GM21529 (cell line): Measurements from ENCODE around the gene HVCN1.
"Not testable (repeated sequence)": the region's sequence is repeated elsewhere in the genome, so short reads cannot be mapped to it uniquely, and the experiment has no call there.

Experiments used
- ATAC-seq: cut with Tn5 transposase; IDR thresholded peaks from one replicate; pipeline ENCODE4 v1.9.1; 2021; ENCODE audit not compliant: unreplicated experiment

The HVCN1 gene

DNA sequence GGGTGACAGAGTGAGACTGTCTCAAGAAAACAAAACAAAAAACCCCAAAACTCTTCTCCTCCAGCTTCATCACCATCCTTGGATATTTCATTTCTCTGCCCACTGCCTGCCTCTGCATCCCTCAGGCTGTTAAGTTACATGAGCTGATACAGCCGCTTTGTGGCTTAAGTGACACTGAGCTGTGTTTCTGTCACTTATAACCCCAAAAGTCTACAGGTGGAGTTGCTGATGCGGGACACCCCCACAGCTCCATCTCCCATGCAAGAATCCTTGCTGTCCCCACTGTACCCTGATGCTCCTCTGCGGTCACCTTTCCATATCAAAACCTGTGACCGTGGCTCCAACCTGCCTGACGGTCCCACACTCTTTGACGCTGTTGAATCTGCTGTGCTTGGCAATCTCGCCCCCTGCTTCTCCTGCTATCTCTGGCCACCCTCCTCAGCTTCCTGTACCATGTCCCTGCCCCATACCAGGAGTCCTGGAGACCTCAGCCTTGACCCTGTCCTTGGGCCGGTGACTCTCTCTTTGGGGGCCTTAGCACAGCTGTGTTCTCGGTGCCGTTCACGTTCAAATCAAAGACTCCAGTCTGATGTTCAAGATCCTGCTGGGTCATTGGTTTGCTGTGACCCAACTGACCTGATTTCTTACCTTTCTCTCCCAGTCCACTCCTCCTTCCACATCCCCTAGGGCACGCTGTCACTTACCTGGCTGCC, 20.3 kb downstream of the HVCN1 start:
- peak; percentile 8 for ATAC-seq

DNA sequence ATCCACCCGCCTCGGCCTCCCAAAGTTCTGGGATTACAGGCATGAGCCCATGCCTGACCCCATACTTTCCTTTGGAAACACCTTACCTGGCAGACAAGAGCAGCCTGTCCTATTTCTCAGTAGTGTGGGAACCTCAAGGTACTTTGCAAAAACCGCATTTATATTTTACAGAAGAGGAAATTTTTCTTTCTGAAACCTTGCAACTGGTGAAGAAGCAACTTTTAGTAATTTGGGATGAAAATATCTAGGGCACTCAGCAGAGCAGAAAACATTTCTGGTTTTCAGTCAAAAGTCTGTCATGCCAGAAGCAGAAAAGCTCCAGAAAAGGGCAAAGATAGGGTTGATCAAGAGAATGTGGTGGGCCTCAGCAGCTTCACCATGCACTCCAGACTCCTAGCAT, 21.2 kb downstream of the HVCN1 start:
- no peak for ATAC-seq

DNA sequence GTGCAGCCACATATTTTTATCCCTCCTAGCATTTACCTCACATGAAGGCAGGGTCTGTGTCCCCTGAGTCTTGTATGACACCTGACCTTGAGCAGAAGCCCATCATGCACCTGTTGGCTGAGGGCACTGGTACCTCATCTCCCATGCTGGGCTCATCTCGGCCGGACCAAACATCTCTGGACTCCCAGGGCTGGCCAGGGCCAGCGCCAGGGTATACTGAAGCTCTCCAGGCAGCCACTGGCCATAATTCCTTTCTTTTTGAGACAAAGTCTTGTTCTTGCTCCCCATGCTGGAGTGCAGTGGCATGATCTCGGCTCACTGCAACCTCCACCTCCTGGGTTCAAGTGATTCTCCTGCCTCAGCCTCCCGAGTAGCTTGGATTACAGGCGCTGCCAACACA, 22.0 kb downstream of the HVCN1 start:
- ATAC-seq, result no peak

DNA sequence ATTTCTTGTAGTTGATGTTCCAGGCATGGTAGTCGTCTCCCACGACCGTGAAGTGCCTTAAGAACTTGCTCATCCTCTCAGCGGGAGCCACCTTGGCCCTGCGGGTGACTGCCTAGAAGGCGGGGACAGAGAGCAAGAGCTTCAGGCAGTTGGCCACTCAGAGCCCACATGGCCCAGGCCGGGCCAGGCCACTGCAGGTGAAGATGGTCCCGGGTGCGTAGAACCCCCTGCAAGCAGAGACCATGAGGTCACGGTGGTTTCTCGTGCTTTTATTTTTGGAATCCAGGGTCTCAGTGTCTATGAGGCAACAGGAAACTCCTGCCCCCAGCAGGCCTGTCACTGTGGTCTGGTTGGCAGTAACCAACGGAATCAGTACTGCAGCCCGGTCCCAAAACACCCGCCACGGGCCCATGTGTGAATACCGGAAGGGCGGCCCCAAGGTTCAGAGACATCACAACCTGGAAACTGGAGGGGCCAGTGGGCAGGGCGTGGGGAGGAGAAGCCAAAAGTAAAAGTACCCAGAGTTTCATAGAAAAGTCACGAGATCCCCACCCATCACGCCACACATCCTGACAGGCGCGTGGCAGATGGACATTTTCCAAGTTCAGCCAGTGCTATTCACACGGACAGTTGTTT, 27.5 kb downstream of the HVCN1 start:
- ATAC-seq, result peak; percentile 92

DNA sequence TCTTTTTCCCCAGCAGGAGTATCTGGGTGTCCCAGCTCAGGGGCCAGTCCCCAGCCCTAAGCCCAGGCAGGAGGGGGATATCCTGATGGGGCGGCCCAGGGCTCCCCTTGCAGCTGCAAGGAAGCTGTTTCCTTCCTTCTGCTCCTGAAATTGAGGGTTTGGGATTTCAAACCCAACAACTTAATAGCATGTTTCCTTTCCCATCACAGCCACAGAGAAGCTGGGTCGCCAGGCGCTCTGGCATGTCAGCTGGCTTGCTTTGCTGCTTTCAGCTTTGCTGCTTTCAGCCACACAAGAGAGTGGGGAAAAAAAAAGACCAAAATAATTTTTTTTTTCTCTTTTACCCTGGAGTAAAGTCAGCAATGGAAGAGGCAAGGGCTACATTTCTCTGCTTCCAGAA, 30.0 kb downstream of the HVCN1 start:
- ATAC-seq, result no peak

DNA sequence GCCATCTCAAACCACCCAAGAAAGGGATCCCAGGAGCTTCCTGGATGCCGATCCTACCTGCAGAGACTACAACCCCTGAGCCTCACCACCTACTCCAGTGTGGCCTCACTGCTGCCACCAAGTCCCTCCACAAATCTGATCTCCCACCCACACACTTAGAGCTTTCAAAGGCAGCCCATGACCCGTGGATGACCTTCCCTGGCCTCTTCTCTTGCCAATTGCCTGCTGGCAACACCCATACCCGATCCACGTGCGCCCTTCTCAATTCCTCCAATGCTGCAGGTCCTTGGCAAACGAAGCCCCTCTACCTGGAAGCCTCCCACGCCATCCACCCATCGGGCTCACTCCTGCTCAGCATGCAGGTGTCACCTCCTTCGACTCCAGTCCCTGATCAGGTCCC, 30.7 kb downstream of the HVCN1 start:
- ATAC-seq, result no peak

DNA sequence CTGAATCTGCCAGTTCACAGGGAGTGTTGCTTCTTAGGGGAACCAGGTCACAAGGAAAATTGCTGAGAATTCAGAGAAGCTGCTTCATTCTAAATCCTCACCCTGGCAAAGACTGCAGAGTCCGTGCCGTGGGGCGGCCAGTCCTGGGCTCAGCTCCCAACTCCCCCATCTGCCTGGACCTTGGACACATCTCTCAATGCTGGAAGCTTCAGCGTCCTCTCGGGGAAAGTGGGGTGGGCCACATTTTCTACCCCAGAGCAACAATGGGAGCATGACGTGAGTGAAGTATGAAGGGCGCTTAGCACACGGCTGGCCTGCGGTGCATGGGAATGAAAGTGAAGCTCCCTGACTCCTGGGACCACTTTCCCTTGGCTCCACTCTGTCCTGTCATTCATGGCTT, 31.2 kb downstream of the HVCN1 start:
- no peak for ATAC-seq

DNA sequence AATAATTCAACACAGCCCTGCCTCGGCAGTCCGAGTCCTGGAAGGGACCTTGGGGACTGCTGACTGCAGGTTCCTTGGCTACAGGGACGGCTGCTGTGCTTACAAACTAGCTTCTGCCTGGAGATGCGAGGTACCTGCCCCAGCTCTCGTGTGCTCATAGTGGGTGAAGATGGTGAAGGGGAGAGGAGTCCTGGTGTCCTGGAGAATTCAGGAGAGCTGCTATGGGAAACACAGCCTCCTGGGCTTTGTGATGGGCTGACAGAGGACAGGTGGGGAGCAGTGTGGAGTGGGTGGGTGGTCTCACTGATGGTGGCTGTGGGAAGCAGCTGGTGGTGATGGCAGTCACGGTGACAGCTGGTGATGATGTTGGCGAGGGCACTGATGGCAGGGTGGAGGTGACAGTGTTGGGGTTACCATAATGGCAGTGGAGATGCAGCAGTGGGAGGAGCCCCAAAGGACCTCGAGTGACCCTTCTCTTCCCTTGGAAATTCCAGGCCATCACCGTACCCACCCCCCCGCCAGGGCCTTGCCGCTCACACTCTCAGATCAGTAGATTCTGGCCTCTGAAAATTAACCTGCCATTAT, 32.8 kb downstream of the HVCN1 start:
- ATAC-seq, result no peak

DNA sequence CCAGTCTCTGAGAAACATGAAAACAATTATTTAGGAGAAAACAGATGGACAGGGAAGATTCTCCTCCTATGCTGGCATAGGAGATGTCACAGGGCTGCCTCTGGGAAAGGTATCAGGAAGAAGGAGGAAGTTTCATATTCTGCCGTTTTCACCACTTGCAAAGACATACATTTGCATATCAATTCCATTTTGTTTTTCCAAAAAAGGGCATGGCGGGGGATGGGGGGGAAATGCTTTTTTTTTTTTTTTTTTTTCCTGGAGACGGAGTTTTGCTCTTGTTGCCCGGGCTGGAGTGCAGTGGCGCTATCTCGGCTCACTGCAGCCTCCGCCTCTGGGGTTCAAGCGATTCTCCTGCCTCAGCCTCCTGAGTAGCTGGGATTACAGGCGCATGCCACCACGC, 34.7 kb downstream of the HVCN1 start:
- not testable (repeated sequence) for ATAC-seq

DNA sequence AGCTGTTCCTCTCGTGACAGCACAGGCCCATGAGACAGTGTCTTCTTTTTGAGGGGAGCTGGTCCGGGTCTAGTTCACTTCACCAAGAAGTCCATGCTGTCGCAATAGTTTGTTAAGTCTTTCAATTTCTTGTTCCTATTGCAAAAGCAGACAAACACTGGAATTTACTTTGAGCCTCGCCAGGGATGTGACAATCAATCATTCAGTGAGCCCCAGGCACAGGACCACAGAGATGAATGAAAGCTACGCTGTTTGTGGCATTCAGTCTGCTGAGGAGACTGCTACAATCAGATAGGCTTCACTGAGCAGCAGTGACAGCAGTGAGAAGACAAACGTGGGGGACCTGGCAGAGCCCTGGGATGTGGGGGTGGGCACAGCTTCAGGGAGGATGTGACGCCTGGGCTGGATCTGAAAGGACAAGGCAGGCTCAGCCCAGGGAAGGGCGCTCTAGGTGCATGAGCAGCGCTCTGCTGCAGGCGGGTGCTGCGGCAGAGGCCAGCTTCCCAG, 39.5 kb downstream of the HVCN1 start:
- no peak for ATAC-seq

DNA sequence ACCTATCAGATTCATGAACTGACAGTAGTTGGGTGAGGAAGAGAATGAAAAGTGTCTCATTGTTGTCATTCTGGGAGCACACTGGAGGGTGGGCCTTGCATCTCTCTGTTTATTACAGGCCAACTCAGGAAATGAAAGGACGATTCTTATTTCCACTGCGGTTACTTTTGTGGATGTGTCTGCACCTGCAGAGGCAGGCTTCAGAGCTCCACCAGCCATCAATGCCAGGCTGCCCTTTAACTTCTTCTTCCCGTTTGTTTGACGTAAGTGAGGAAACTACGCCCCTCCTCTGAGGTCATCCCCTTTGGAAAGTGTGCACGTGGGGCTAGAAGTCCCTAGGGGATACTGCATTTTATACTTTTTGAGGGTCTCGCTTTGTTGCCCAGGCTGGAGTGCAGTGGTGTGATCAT, 41.3 kb downstream of the HVCN1 start:
- peak; percentile 77 for ATAC-seq

DNA sequence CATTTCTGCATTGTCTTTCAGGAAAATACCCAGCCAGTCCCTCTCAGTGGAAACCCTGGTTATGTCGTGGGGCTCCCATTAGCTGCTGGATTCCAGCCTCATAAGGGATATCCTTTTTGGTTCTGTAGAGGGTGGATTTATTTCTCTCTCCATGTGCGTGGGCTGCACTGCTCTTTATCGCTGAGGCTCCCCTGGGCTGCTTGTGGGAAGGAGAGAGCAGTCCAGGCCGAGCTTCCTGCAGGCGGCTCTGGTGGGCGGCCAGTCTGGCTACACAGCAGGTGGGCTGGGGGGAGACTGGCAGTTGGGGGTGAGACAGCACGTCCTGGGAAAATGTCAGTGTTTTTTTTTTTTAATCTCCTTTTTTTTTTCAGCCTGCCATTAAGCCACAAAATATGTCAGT, 47.4 kb downstream of the HVCN1 start:
- no peak for ATAC-seq

DNA sequence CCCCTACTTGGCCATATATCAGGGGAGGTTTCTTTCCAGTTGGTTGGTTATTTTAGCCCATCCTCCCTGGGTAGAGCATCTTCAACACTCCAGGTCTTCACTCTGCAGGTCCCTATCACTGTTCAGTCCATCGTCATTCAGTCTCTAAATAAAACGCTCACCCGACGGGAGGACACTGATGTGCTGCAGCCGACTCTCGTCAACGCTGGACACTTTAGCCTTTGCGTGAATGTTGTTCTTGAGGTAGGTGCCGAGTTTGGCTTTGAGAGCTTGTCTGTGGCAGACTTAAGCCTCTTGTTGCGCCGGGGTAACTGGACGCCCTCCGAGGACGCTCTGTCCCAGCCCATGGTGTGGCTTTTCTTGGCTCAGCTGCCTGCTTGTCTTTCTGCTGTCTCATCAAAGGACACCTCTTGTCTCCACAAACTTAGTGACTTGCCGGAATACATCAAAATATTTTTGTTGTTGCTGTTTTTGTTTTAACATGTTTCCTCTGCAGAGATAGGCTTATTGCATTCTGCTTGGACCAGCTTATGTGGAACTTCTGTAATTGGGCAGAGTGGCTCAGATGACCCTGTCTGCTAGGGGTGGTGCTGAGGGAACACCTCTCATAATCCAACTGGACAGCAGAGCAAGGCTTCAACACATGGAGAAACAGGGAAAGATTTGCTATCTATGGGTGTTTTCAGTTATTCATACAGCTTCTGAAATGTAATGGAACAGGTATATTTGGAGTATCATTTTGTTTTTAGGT, 48.5 kb downstream of the HVCN1 start:
- ATAC-seq, result no peak

DNA sequence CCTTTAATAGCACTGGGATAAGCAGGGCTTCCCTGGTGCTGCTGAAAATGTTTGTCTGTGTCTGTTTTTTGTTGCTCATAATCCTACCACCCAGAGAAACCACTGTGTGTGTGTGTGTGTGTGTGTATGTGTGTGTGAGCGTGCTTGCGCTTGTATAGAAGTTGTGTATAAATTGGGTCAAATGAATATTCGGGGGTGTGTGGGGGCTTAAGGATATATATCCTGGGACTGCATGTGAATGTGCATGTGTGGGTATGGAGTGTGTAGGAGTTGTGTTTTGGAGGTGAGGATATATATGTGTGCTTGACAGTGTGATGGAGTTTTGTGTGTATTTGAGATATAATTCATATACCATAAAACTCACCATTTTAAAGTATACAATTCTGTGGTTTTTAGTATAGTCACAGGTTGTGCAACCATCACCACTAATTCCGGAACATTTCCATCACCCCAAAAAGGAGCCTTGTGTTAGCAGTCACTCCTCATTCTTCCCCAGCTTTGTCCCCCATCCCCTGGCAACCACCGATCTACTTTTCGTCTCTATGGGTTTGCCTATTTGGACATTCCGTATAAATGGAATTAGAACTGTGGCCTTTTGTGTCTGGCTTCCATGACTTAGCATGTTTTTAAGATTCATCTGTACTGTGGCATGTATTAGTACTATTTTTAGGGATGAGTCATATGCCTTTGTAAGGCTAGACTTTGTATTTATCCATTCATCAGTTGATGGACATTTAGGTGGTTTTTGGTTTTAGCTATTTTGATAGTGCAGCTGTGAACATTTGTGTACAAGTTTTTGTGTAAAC, 49.4 kb downstream of the HVCN1 start:
- ATAC-seq, result no peak

DNA sequence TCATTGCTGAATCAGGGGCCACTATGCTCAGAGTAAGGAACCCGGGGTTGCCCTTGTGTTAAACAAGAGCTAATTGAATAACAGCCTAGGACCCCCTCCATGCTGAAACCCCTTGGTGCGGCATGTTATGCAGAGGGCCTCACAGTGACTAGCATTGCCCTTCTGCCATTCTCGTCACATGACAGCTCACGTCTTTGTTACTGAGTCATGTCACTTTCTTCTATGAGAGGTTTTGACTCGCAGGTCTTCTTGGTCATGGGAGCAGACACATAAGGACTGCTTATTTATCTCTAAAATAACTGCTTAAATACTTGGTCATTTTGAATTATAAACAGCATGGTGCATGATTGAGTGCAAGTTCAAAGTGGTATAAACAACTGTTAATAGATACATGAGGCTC, 50.1 kb downstream of the HVCN1 start:
- ATAC-seq, result no peak

DNA sequence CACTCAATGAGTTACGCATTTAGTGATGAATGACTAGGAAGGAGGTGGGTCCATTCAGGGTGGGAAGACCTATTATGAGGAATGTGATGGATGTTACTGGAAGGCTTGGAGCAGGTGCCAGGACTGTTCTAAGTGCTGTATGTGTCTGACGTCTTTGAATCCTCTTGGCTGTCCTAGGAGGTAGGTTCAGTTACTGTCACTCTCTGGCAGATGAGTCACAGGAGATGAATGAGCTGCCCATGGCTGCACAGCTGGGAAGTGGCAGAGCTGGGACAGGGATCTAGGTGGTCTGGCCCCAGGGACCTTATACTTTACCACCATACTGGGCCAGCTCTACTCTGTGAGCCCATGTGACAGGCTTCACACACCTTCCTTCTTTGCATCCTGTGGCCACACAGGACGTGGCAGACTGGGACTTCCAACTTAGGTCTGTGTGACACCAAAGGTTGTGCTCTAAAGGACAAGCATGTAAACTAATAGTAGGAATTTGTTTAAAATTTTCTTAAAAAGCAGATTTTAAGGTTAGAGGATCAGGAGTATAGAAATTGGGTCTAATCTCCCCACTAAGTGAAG, 51.0 kb downstream of the HVCN1 start:
- no peak for ATAC-seq

DNA sequence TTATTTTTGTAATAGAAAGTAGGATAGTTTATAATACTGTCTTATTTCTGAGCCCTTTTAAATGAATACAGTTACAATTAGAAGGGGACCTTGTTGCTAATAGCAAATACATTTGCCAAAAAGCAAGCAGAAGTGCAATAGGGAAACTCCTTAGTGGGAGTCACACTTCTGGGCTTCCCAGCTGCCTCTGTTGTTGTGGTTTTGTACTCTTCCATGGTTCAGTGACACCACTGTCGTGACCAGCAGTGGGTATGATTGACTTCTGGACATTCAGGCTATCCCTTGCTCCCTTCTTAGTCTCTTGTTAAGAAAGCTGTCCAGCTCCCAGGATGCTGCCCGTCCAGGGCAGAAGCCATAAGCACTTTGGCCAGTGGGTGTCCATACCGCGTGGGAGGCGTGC, 52.4 kb downstream of the HVCN1 start:
- no peak for ATAC-seq

DNA sequence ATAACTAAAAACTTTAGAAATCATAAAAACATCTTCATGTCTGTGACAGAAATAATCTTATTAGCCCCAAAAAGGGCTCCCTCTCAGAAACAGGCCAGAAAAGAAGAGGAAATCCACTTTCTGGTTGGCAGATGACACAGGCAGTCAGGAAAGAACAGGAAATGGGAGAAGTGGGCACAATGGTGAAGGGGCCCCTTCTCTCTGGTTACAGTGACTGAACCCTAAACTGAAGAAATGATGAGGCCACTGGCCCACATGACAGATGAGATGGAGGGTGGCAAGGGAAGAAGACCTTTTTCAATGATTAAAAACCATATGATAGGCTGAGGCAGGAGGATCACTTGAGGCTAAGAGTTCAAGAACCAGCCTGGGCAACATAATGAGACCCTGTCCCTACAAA, 53.9 kb downstream of the HVCN1 start:
- no peak for ATAC-seq

DNA sequence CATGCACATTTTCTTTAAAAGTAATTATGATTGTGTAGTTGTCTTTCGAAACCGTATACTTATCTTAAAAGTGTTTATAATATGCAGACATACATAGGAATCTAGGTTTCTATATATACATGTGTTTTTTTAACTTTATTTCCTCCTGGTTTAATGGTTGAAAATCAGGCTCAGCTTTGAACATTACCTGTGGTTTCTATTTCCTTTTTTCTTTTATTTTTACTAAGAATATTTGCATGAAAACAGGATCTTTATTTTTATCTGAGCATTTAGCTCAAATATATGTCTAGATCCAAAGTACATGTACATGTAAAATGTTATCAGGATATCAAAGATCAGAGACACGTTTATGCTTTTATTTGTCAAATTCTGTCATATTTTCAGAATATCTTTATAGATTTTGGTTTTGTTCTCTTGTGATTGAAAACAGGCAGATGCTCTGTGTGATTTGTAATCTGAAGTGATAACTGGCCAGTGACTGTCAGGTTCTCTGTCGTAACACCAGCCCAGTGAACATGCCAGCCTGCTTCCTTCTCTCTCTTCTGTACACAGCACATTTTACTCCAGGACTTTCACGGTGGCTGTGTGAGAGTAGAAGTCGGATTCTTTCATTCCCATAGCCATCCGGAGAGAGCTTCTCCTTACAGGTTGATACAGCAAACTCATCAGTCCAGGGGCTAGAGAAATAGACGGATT, 61.3 kb downstream of the HVCN1 start:
- no peak for ATAC-seq

DNA sequence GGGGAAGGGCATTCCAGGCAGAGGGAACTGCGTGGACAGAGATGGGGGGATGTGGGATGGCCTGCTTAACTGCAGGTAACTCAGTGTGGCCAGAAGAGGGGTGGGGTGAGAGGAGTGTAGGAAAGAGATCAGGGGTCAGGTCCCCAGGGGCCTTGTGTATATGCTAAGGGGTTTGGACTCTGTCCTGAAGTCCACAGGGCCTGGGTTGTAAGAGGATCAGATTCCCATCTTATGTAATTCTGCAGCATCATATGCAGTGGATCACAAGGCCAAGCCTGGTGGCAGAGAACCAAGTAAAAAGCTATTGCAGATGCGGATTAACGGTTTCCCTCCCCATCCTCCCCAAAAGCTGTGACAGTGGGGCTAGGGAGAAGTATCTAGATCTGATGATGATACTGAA, 66.3 kb downstream of the HVCN1 start:
- ATAC-seq, result no peak
